ENCODE data around the gene NALF2.

- TF ChIP-seq POLR2AphosphoS5 (IDR thresholded peaks at IDR 0.05; ENCODE audit: low read depth, low read length) (no peak), REST (IDR thresholded peaks at IDR 0.05; ENCODE audit: insufficient read depth in 1 of 2, low read depth in 2 of 2, low read length in 1 of 2) (no peak), SIN3A (IDR thresholded peaks at IDR 0.05; ENCODE audit: borderline replicate concordance, insufficient read depth, low read depth, low read length) (no peak)
- TF ChIP-seq, protein P1, sequence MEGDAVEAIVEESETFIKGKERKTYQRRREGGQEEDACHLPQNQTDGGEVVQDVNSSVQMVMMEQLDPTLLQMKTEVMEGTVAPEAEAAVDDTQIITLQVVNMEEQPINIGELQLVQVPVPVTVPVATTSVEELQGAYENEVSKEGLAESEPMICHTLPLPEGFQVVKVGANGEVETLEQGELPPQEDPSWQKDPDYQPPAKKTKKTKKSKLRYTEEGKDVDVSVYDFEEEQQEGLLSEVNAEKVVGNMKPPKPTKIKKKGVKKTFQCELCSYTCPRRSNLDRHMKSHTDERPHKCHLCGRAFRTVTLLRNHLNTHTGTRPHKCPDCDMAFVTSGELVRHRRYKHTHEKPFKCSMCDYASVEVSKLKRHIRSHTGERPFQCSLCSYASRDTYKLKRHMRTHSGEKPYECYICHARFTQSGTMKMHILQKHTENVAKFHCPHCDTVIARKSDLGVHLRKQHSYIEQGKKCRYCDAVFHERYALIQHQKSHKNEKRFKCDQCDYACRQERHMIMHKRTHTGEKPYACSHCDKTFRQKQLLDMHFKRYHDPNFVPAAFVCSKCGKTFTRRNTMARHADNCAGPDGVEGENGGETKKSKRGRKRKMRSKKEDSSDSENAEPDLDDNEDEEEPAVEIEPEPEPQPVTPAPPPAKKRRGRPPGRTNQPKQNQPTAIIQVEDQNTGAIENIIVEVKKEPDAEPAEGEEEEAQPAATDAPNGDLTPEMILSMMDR (IDR thresholded peaks at IDR 0.05), result no peak
Observed at GRCh38 chrX:69522052-69522451, 17.9 kb downstream of the NALF2 start.

Measured in Panc1 (cell line).